Measurements from ENCODE around the gene CEP164.

DNA sequence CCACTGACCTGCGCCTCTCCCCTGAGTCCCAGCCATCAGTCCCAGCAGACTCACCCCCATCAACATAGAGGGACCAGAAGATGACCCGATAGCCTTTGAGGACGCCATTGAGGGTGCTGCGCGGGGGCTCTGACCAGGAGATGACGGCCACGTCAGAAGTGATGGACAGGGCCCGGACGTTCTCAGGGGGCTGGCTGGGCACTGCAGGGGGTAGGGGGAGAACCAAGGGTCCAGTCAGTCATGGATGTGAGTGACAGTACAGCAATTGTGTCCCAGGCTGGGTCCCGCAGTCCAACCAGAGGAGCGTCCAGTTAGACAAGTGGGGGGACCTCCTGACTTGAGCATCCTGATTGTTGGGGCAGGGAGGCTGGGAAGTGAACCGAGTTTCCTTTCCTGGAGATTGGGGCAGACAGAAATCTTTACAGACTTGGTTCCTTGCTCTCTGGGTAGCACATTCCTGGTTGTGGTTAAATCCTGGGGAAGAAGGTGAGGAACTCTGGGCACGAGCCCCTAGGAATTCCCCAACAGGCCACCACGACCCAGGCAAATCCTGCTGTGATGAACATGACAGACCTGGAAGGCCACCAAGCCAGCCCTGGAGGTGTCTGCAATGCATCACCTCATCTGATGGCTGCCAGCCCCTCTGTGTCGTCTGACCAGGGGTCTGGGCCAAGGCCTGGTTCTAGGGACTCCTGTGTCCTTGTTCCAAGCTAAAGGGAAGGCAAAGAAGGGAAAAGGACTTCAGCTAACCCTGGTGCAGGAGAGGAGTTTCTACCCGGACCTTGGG, 133.9 kb downstream of the CEP164 start:
- TF ChIP-seq SREBF2 (CRISPR knock-in tag; IDR thresholded peaks at IDR 0.05) = no peak
- TF ChIP-seq KAT7 (CRISPR knock-in tag; IDR thresholded peaks at IDR 0.05; ENCODE audit: borderline replicate concordance) = no peak
- no peak for TF ChIP-seq TBL1XR1 (IDR thresholded peaks at IDR 0.05; ENCODE audit: low read length in 2 of 2)
- no peak for TF ChIP-seq CTCF (IDR thresholded peaks at IDR 0.05 in 2 of 3, conservative IDR thresholded peaks at IDR 0.05 in 1 of 3; ENCODE audit: insufficient read depth in 2 of 3, low read depth in 1 of 3, low read length in 3 of 3)
